Breast epithelium (tissue), 4 donors: ENCODE data around the gene CDH13. TPM values are rescaled to one million over a fixed set of nuclear protein-coding genes. Genes with fewer than 3 reads are reported as not detected.

Source experiments
- DNase-seq, 2 donors: peaks; one replicate each; pipeline ENCODE4 v3.0.0-alpha.2; 2019; ENCODE audit warnings: low spot score in 2 of 2
- H3K27ac ChIP-seq, 2 donors: fragments of 200-600 bp; sonication (generic) in 1 of 2; one replicate each; pipeline ENCODE4 v1.5.1; 2016 to 2019; ENCODE audit warnings: mild to moderate bottlenecking in 1 of 2
- H3K27me3 ChIP-seq, 2 donors: fragments of 200-600 bp; sonication (generic) in 1 of 2; one replicate each; pipeline versions ENCODE4 v1.5.1 to v1.6.0; 2017 to 2019; ENCODE audit warnings: control low read depth in 1 of 2, mild to moderate bottlenecking in 1 of 2
- H3K36me3 ChIP-seq: fragments of 200-600 bp; one replicate; pipeline ENCODE4 v1.5.1; 2019
- H3K4me1 ChIP-seq, 2 donors: fragments of 200-600 bp; sonication (generic); one replicate each; pipeline ENCODE4 v1.5.1; 2016 to 2019; ENCODE audit warnings: control low read depth in 1 of 2
- H3K4me3 ChIP-seq, 3 donors: fragments of 200-600 bp; sonication (generic); 1 replicate in 2 of 3; 2 replicates in 1 of 3; pipeline ENCODE4 v1.5.1; 2016 to 2019; ENCODE audit warnings: mild to moderate bottlenecking in 3 of 3, moderate library complexity in 2 of 3
- H3K9me3 ChIP-seq, 2 donors: fragments of 200-600 bp; sonication (generic) in 1 of 2; one replicate each; pipeline ENCODE4 v1.5.1; 2016 to 2019; ENCODE audit warnings: control low read depth in 1 of 2
- CTCF ChIP-seq, 3 donors: fragments of 450-650 bp; IDR thresholded peaks; one replicate each; pipeline ENCODE4 v1.5.1; 2016 to 2017; ENCODE audit warnings: antibody characterized with exemption in 3 of 3, mild to moderate bottlenecking in 3 of 3, moderate library complexity in 3 of 3
- POLR2A ChIP-seq: fragments of 450-650 bp; IDR thresholded peaks from one replicate; pipeline ENCODE4 v1.6.1; 2016; ENCODE audit warnings: antibody characterized with exemption, mild to moderate bottlenecking, moderate library complexity
- POLR2AphosphoS5 ChIP-seq, 3 donors: sonication (generic); formaldehyde crosslinking; IDR thresholded peaks; one replicate each; pipeline ENCODE4 v1.6.1; 2017; ENCODE audit warnings: antibody characterized with exemption in 3 of 3
- intact Hi-C: fragments of 100-400 bp; cut with DNase I; formaldehyde crosslinking; loops from one replicate; pipeline ENCODE4 v1.15.1; 2023; ENCODE audit warnings: low total_unique reads
- total RNA-seq, 3 donors: library from RNA; depleted of rRNA; stranded (reverse); fragments of >200 nt; gene quantifications; one replicate each; pipeline ENCODE4 v1.1.0, GENCODE V29; 2016

CDH13 gene
- total RNA-seq, 3 donors from 2014 or later, result 6.0 to 13.1 (median 11.5) TPM

- H3K27ac ChIP-seq, result no peak overlapping the region
- H3K9me3 ChIP-seq, result no peaks in the 10 kb centered on the region
- no peak overlapping the region for H3K4me3 ChIP-seq
- H3K27me3 ChIP-seq, result peaks cover 0 to 8% of the 10 kb centered on the region in 2 donors
- TF ChIP-seq POLR2A (no peak), CTCF (IDR thresholded peaks at IDR 0.05) (no peak), POLR2AphosphoS5 (IDR thresholded peaks at IDR 0.05) (no peak)
- H3K36me3 ChIP-seq, result no peaks in the 10 kb centered on the region
- no peak for DNase-seq
- no peaks in the 10 kb centered on the region for H3K4me1 ChIP-seq
- intact Hi-C loops, result loop anchor here (5.0 kb wide), 1 partner anchor 260 kb away; no protein-coding TSS in a partner anchor
These were observed 640.2 kb downstream of the CDH13 start for GRCh38 chr16:83266848-83267553.

- no peaks in the 10 kb centered on the region for H3K36me3 ChIP-seq
- DNase-seq, result no peak
- intact Hi-C loops, result loop anchor here (5.0 kb wide), 1 partner anchor 259 kb away; no protein-coding TSS in a partner anchor
- H3K27ac ChIP-seq, result no peak overlapping the region
- TF ChIP-seq POLR2A, result no peak
- TF ChIP-seq CTCF (IDR thresholded peaks at IDR 0.05), result no peak
- no peaks in the 10 kb centered on the region for H3K9me3 ChIP-seq
- no peak overlapping the region for H3K4me3 ChIP-seq
- H3K27me3 ChIP-seq, result peaks cover 0 to 8% of the 10 kb centered on the region in 2 donors
- no peaks in the 10 kb centered on the region for H3K4me1 ChIP-seq
These were observed 641.4 kb downstream of the CDH13 start for GRCh38 chr16:83268169-83268568.

- H3K27me3 ChIP-seq, result peaks cover 0 to 8% of the 10 kb centered on the region in 2 donors
- H3K9me3 ChIP-seq, result no peaks in the 10 kb centered on the region
- no peaks in the 10 kb centered on the region for H3K36me3 ChIP-seq
- no peak overlapping the region for H3K4me3 ChIP-seq
- intact Hi-C loops, result loop anchor here (5.0 kb wide), 1 partner anchor 258 kb away; no protein-coding TSS in a partner anchor
- H3K27ac ChIP-seq, result no peak overlapping the region
- no peak for TF ChIP-seq CTCF (IDR thresholded peaks at IDR 0.05)
- no peak for TF ChIP-seq POLR2A
- no peak for TF ChIP-seq POLR2AphosphoS5 (IDR thresholded peaks at IDR 0.05)
- H3K4me1 ChIP-seq, result no peaks in the 10 kb centered on the region
- no peak for DNase-seq
These were observed 642.3 kb downstream of the CDH13 start for GRCh38 chr16:83269048-83269447.

- H3K36me3 ChIP-seq, result no peaks in the 10 kb centered on the region
- TF ChIP-seq POLR2AphosphoS5 (IDR thresholded peaks at IDR 0.05) (no peak), CTCF (IDR thresholded peaks at IDR 0.05) (no peak), POLR2A (no peak)
- DNase-seq, result no peak
- intact Hi-C loops, result loop anchor here (5.0 kb wide), 1 partner anchor 258 kb away; no protein-coding TSS in a partner anchor
- no peaks in the 10 kb centered on the region for H3K4me1 ChIP-seq
- H3K9me3 ChIP-seq, result no peaks in the 10 kb centered on the region
- H3K4me3 ChIP-seq, result no peak overlapping the region
- peaks cover 0 to 8% of the 10 kb centered on the region in 2 donors for H3K27me3 ChIP-seq
- H3K27ac ChIP-seq, result no peak overlapping the region
These were observed 642.8 kb downstream of the CDH13 start for GRCh38 chr16:83269541-83269940.

- no peak overlapping the region for H3K27ac ChIP-seq
- intact Hi-C loops, result no loop called here
- no peak overlapping the region for H3K4me3 ChIP-seq
- no peak for DNase-seq
- TF ChIP-seq POLR2A, result no peak
- TF ChIP-seq POLR2AphosphoS5 (IDR thresholded peaks at IDR 0.05), result no peak
- no peak for TF ChIP-seq CTCF (IDR thresholded peaks at IDR 0.05)
- H3K9me3 ChIP-seq, result no peaks in the 10 kb centered on the region
- H3K27me3 ChIP-seq, result peaks cover 0 to 8% of the 10 kb centered on the region in 2 donors
- no peaks in the 10 kb centered on the region for H3K36me3 ChIP-seq
- H3K4me1 ChIP-seq, result no peaks in the 10 kb centered on the region
These were observed 643.3 kb downstream of the CDH13 start for GRCh38 chr16:83270061-83270460.
